Keratinocyte (primary cell): ENCODE data around the gene ZDHHC9.

Source experiments
- CTCF ChIP-seq, 3 experiments: IDR thresholded peaks in 1 of 3; conservative IDR thresholded peaks in 1 of 3; optimal IDR thresholded peaks in 1 of 3; 2 replicates in 2 of 3; 3 replicates in 1 of 3; pipeline versions ENCODE3 to v1.5.1; 2011; ENCODE audit warnings: low read length in 3 of 3, mild to moderate bottlenecking in 3 of 3, moderate library complexity in 2 of 3, control low read depth in 1 of 3, inconsistent platforms in 1 of 3; ENCODE audit not compliant: insufficient read depth in 2 of 3; ENCODE audit errors: extremely low read depth in 1 of 3
- EZH2 ChIP-seq: IDR thresholded peaks from one replicate; pipeline ENCODE4 v1.6.1; 2012; ENCODE audit warnings: inconsistent platforms, mild to moderate bottlenecking, low read length, moderate library complexity

DNA sequence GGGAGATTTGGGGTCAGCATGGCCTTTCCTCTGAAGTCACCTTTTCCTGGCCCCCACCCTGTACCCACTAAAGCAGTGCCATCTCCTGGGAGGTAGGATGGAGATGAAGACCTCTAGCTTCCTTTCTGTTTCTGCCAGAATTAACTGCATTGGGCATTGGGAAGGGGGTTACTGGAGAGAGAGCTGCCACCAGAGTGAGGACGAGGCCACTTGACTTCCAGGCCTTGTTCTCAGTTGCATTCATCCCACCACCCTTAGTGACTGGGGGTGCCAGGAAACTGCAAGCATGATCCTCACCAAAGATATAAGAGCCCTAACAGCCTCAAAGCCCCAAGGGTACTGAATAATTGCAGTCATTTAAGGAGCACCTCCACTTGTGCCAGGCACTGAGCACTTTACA lies 48.1 kb downstream of the ZDHHC9 start:
- TF ChIP-seq CTCF (optimal IDR thresholded peaks at IDR 0.05 in 1 of 3, IDR thresholded peaks at IDR 0.05 in 1 of 3, conservative IDR thresholded peaks at IDR 0.05 in 1 of 3; ENCODE audit: extremely low read depth in 1 of 3, insufficient read depth in 2 of 3, low read length in 3 of 3) (no peak), EZH2 (no peak)
